ENCODE results near the gene ADNP2.

DNA sequence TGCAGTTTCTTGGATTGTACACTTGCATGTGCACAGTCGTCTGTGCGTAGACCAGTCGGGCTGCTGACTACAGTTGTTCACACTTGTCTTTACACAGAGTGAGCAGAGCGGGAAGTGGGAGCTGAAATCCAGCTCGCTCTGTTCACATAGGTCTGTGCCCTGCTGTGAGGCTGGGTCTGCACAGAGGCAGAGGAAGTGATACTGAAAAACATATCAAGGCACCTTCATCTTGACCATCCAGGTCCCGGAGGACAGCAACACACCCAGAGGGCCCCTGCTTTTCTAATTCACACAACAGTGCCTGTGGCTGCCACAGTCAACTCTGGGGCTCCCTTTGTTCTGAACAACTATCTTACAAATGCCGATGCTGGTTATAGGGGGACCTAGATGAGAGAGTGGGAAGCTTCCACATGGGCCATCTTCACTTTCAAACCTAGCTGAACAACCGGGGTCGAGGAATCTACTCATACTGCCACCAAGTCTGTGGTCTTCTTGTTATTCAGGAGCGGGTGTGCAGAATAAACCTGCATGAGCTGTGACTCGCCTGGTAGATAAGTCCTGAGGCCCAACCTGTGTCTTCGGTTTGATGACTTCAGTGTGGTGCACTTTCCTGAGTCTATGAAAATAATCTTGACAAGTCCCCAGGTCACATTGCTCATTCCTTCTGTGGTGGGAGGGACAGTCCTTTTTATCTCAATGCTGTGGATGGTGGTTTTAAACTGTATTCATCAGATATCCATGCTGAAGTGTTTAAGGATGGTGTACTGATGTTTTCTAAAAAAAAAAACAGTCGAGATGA, 3.5 kb upstream of the ADNP2 start:
- TF ChIP-seq, protein P1, sequence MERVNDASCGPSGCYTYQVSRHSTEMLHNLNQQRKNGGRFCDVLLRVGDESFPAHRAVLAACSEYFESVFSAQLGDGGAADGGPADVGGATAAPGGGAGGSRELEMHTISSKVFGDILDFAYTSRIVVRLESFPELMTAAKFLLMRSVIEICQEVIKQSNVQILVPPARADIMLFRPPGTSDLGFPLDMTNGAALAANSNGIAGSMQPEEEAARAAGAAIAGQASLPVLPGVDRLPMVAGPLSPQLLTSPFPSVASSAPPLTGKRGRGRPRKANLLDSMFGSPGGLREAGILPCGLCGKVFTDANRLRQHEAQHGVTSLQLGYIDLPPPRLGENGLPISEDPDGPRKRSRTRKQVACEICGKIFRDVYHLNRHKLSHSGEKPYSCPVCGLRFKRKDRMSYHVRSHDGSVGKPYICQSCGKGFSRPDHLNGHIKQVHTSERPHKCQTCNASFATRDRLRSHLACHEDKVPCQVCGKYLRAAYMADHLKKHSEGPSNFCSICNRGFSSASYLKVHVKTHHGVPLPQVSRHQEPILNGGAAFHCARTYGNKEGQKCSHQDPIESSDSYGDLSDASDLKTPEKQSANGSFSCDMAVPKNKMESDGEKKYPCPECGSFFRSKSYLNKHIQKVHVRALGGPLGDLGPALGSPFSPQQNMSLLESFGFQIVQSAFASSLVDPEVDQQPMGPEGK (CRISPR knock-in tag; IDR thresholded peaks at IDR 0.05; ENCODE audit: borderline replicate concordance), result no peak
- no peak for TF ChIP-seq SNAI2 (CRISPR knock-in tag; IDR thresholded peaks at IDR 0.05)
- no peak for TF ChIP-seq ARNTL (CRISPR knock-in tag; IDR thresholded peaks at IDR 0.05; ENCODE audit: borderline replicate concordance, low read depth)
- TF ChIP-seq ZFP30 (CRISPR knock-in tag; IDR thresholded peaks at IDR 0.05), result no peak
- TF ChIP-seq, protein P2, sequence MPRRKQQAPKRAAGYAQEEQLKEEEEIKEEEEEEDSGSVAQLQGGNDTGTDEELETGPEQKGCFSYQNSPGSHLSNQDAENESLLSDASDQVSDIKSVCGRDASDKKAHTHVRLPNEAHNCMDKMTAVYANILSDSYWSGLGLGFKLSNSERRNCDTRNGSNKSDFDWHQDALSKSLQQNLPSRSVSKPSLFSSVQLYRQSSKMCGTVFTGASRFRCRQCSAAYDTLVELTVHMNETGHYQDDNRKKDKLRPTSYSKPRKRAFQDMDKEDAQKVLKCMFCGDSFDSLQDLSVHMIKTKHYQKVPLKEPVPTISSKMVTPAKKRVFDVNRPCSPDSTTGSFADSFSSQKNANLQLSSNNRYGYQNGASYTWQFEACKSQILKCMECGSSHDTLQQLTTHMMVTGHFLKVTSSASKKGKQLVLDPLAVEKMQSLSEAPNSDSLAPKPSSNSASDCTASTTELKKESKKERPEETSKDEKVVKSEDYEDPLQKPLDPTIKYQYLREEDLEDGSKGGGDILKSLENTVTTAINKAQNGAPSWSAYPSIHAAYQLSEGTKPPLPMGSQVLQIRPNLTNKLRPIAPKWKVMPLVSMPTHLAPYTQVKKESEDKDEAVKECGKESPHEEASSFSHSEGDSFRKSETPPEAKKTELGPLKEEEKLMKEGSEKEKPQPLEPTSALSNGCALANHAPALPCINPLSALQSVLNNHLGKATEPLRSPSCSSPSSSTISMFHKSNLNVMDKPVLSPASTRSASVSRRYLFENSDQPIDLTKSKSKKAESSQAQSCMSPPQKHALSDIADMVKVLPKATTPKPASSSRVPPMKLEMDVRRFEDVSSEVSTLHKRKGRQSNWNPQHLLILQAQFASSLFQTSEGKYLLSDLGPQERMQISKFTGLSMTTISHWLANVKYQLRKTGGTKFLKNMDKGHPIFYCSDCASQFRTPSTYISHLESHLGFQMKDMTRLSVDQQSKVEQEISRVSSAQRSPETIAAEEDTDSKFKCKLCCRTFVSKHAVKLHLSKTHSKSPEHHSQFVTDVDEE (CRISPR knock-in tag; IDR thresholded peaks at IDR 0.05), result no peak
- no peak for TF ChIP-seq ZFP3 (CRISPR knock-in tag; IDR thresholded peaks at IDR 0.05)
- no peak for TF ChIP-seq ZC3H10 (CRISPR knock-in tag; IDR thresholded peaks at IDR 0.05)
- TF ChIP-seq TOX (CRISPR knock-in tag; IDR thresholded peaks at IDR 0.05; ENCODE audit: borderline replicate concordance), result no peak
- no peak for TF ChIP-seq RARB (CRISPR knock-in tag; IDR thresholded peaks at IDR 0.05)
- TF ChIP-seq, protein P3, sequence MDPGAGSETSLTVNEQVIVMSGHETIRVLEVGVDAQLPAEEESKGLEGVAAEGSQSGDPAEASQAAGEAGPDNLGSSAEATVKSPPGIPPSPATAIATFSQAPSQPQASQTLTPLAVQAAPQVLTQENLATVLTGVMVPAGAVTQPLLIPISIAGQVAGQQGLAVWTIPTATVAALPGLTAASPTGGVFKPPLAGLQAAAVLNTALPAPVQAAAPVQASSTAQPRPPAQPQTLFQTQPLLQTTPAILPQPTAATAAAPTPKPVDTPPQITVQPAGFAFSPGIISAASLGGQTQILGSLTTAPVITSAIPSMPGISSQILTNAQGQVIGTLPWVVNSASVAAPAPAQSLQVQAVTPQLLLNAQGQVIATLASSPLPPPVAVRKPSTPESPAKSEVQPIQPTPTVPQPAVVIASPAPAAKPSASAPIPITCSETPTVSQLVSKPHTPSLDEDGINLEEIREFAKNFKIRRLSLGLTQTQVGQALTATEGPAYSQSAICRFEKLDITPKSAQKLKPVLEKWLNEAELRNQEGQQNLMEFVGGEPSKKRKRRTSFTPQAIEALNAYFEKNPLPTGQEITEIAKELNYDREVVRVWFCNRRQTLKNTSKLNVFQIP (CRISPR knock-in tag; IDR thresholded peaks at IDR 0.05; ENCODE audit: borderline replicate concordance, low read depth), result no peak
- TF ChIP-seq ZNF8 (CRISPR knock-in tag; IDR thresholded peaks at IDR 0.05), result no peak
